IMR-90 (cell line): ENCODE results near the gene LBH. TPM values are rescaled to one million over a fixed set of nuclear protein-coding genes. Genes with fewer than 3 reads are reported as not detected.

Source experiments
- ATAC-seq: fragments of 200-7000 bp; cut with Tn5 transposase; 2 replicates; pipeline ENCODE4 v1.9.1; 2020; ENCODE audit warnings: low read depth, mild to moderate bottlenecking, moderate library complexity
- BruUV-seq: library from RNA; stranded (reverse); fragments of 400-500 nt; replicated peaks from 2 replicates; lab custom pipeline; 2021; lab: Mats Ljungman, UMichigan
- CTCF ChIA-PET: fragments of 300-600 bp; formaldehyde crosslinking; extraction: SDS; loops from one replicate; lab custom pipeline; 2021; ENCODE audit warnings: antibody characterized with exemption; lab: Yijun Ruan, JAX
- POLR2A ChIA-PET: fragments of 300-600 bp; sonication (Branson Sonifier 250); formaldehyde crosslinking; loops from one replicate; lab custom pipeline; 2022; ENCODE audit warnings: antibody characterized with exemption; ENCODE audit not compliant: unreplicated experiment; lab: Charles Lee
- DNase-seq: peaks from one replicate; pipeline ENCODE4 v3.0.0; 2013
- H2AFZ ChIP-seq: replicated peaks from 2 replicates; pipeline ENCODE3; 2013; ENCODE audit warnings: low read length, mild to moderate bottlenecking; ENCODE audit not compliant: poor library complexity
- H2AK5ac ChIP-seq: 2 replicates; pipeline ENCODE4 v1.6.1; 2013; ENCODE audit warnings: low read depth, low read length, inconsistent platforms
- H2AK9ac ChIP-seq: replicated peaks from 2 replicates; pipeline ENCODE3; 2013; ENCODE audit warnings: mild to moderate bottlenecking, low read depth, low read length, moderate library complexity; ENCODE audit not compliant: poor library complexity
- H2BK120ac ChIP-seq: 2 replicates; pipeline ENCODE4 v1.6.1; 2013; ENCODE audit warnings: low read depth, low read length, inconsistent platforms
- H2BK15ac ChIP-seq: 3 replicates; pipeline ENCODE4 v1.6.1; 2013; ENCODE audit warnings: low read depth, low read length, inconsistent platforms
- H2BK20ac ChIP-seq: 2 replicates; pipeline ENCODE4 v1.6.1; 2013; ENCODE audit warnings: low read depth, mild to moderate bottlenecking, inconsistent platforms, low read length, moderate library complexity
- H2BK5ac ChIP-seq: 2 replicates; pipeline ENCODE4 v1.6.1; 2013; ENCODE audit warnings: mild to moderate bottlenecking, low read depth, low read length, inconsistent platforms; ENCODE audit not compliant: poor library complexity, severe bottlenecking
- H3K14ac ChIP-seq: replicated peaks from 2 replicates; pipeline ENCODE4 v1.6.1; 2013; ENCODE audit warnings: low read depth, low read length, inconsistent platforms
- H3K18ac ChIP-seq: 2 replicates; pipeline ENCODE4 v1.6.1; 2013; ENCODE audit warnings: low read depth, low read length, control low read depth
- H3K23ac ChIP-seq: 2 replicates; pipeline ENCODE4 v1.6.1; 2013; ENCODE audit warnings: low read depth, low read length, inconsistent platforms
- H3K27ac ChIP-seq: 2 replicates; pipeline ENCODE4 v1.5.1; 2013; ENCODE audit warnings: mild to moderate bottlenecking, control low read depth, low read length; ENCODE audit not compliant: insufficient read depth
- H3K27me3 ChIP-seq: 2 replicates; pipeline ENCODE4 v1.6.1; 2013; ENCODE audit warnings: low read length; ENCODE audit not compliant: control insufficient read depth, insufficient read depth
- H3K36me3 ChIP-seq: 2 replicates; pipeline ENCODE4 v1.6.1; 2013; ENCODE audit warnings: low read length, mixed read lengths; ENCODE audit not compliant: control insufficient read depth, insufficient read depth
- H3K4ac ChIP-seq: 2 replicates; pipeline ENCODE4 v1.6.1; 2013; ENCODE audit warnings: low read depth, low read length, inconsistent platforms
- H3K4me1 ChIP-seq: 2 replicates; pipeline ENCODE4 v1.6.1; 2013; ENCODE audit warnings: low read length, mixed read lengths; ENCODE audit not compliant: control insufficient read depth, insufficient read depth
- H3K4me2 ChIP-seq: 2 replicates; pipeline ENCODE4 v1.6.1; 2013; ENCODE audit warnings: low read depth, mild to moderate bottlenecking, control low read depth, low read length, moderate library complexity
- H3K4me3 ChIP-seq: 2 replicates; pipeline ENCODE4 v1.5.1; 2013; ENCODE audit warnings: low read depth, mild to moderate bottlenecking, control low read depth, low read length, moderate library complexity; ENCODE audit not compliant: insufficient read depth
- H3K56ac ChIP-seq: 2 replicates; pipeline ENCODE4 v1.6.1; 2013; ENCODE audit warnings: low read length, inconsistent platforms; ENCODE audit not compliant: insufficient read depth; ENCODE audit errors: extremely low read depth
- H3K79me1 ChIP-seq, 2 experiments: 2 replicates each; pipeline ENCODE4 v1.6.1; 2013; ENCODE audit warnings: low read length in 2 of 2, inconsistent platforms in 1 of 2, low read depth in 1 of 2
- H3K9ac ChIP-seq: 2 replicates; pipeline ENCODE4 v1.6.1; 2013; ENCODE audit warnings: low read depth, low read length, control low read depth
- H3K9me1 ChIP-seq: 2 replicates; pipeline ENCODE4 v1.6.1; 2013; ENCODE audit warnings: low read length, inconsistent platforms; ENCODE audit not compliant: insufficient read depth
- H3K9me3 ChIP-seq: 2 replicates; pipeline ENCODE4 v1.6.1; 2013; ENCODE audit warnings: low read length; ENCODE audit not compliant: control insufficient read depth, insufficient read depth
- H4K20me1 ChIP-seq: 2 replicates; pipeline ENCODE4 v1.6.1; 2013; ENCODE audit warnings: low read length, inconsistent platforms; ENCODE audit not compliant: insufficient read depth
- H4K5ac ChIP-seq: 2 replicates; pipeline ENCODE4 v1.6.1; 2013; ENCODE audit warnings: mild to moderate bottlenecking, low read depth, low read length, control low read depth
- H4K8ac ChIP-seq, 2 experiments: 2 replicates each; pipeline ENCODE4 v1.6.1; 2013; ENCODE audit warnings: low read depth in 2 of 2, low read length in 2 of 2, control low read depth in 1 of 2, inconsistent platforms in 1 of 2
- H4K91ac ChIP-seq: 2 replicates; pipeline ENCODE4 v1.6.1; 2013; ENCODE audit warnings: low read depth, low read length, inconsistent platforms; ENCODE audit not compliant: insufficient read depth
- FOS ChIP-seq: fragments of 150-350 bp; IDR thresholded peaks from 2 replicates; pipeline ENCODE4 v1.6.1; 2016; ENCODE audit warnings: low read depth, low read length
- POLR2A ChIP-seq: IDR thresholded peaks from 2 replicates; pipeline ENCODE4 v1.6.1; 2012; ENCODE audit warnings: mild to moderate bottlenecking, low read depth, low read length
- RAD21 ChIP-seq: IDR thresholded peaks from 2 replicates; pipeline ENCODE4 v1.6.1; 2012; ENCODE audit warnings: low read length, improper control_type of control experiment
- RCOR1 ChIP-seq: IDR thresholded peaks from 2 replicates; pipeline ENCODE4 v1.6.1; 2012; ENCODE audit warnings: mild to moderate bottlenecking, low read length, improper control_type of control experiment; ENCODE audit not compliant: insufficient replicate concordance
- RFX5 ChIP-seq: IDR thresholded peaks from 2 replicates; pipeline ENCODE4 v1.8.0; 2012; ENCODE audit warnings: low read depth, mild to moderate bottlenecking, low read length, moderate library complexity
- SMC3 ChIP-seq: fragments of 150-350 bp; IDR thresholded peaks from 2 replicates; pipeline ENCODE4 v1.6.1; 2016; ENCODE audit warnings: low read depth, mild to moderate bottlenecking, antibody characterized with exemption, low read length, moderate library complexity
- WGBS, 2 experiments: methylation state at CpG; one replicate each; pipeline versions ENCODE4 v1.1.5 to v1.1.7; 2013; ENCODE audit warnings: missing lambda C conversion rate in 2 of 2; ENCODE audit not compliant: insufficient read length in 1 of 2; ENCODE audit errors: extremely low coverage in 2 of 2; 5-methylcytosine and 5-hydroxymethylcytosine counted together
- dilution Hi-C: fragments of 300-500 bp; cut with HindIII; formaldehyde crosslinking; loops from one replicate; pipeline ENCODE4 v1.14.3; 2018; ENCODE audit warnings: low sequenced_read_pairs; ENCODE audit not compliant: unreplicated experiment
- in situ Hi-C: fragments of 300-500 bp; cut with MboI; formaldehyde crosslinking; loops from 3 replicates; pipeline ENCODE4 v1.14.3; 2019; ENCODE audit warnings: low sequenced_read_pairs, inconsistent platforms, mixed read lengths
- intact Hi-C: fragments of 100-400 bp; cut with micrococcal nuclease; formaldehyde crosslinking; loops from 2 replicates; pipeline ENCODE4 v1.10.0; 2022
- polyA plus RNA-seq, 3 experiments: library from polyadenylated mRNA; depleted of rRNA; stranded (reverse); fragments of >200 nt; gene quantifications; 2 replicates each; pipeline ENCODE4 v1.2.3, GENCODE V29; 2012; ENCODE audit warnings: low replicate concordance in 1 of 3
- total RNA-seq: library from RNA; depleted of rRNA; stranded (reverse); fragments of >200 nt; gene quantifications from 2 replicates; pipeline ENCODE4 v1.2.3, GENCODE V29; 2012

The LBH gene
- total and polyA plus RNA-seq, 2 of the 4 experiments (the other 2 are of a cell fraction) = 158 to 202 TPM

- no CpG with 5 or more reads among the region's 1 CpG for WGBS, 2 experiments
- no peak overlapping the region for H4K91ac ChIP-seq
- intact Hi-C loops = no loop called here
- H4K5ac ChIP-seq = no peak overlapping the region
- H3K18ac ChIP-seq = no peak overlapping the region
- ChIA-PET CTCF (interaction anchor here (1.3 kb wide), 1 partner anchor 506 kb away, joined by 3 read pairs; no protein-coding TSS in a partner anchor), POLR2A (no interaction called here)
- H2AK9ac ChIP-seq = no peak overlapping the region
- 0 out of 2 replicates have a peak, but pooled peaks cover 3% of the 10 kb centered on the region for H3K27me3 ChIP-seq
- ATAC-seq (no peak), DNase-seq (no peak)
- H2AFZ ChIP-seq = no peak overlapping the region
- no peak overlapping the region for H2BK20ac ChIP-seq
- dilution Hi-C loops = no loop called here
- H2BK5ac ChIP-seq = no peak overlapping the region
- H2BK120ac ChIP-seq = no peak overlapping the region
- no peak overlapping the region for H3K27ac ChIP-seq
- H3K4ac ChIP-seq = no peak overlapping the region
- TF ChIP-seq SMC3 = no peak
- TF ChIP-seq RAD21 = no peak
- no peak for TF ChIP-seq RCOR1
- no peak for TF ChIP-seq POLR2A
- no peak for TF ChIP-seq FOS
- TF ChIP-seq RFX5 = no peak
- H4K20me1 ChIP-seq = no peaks in the 10 kb centered on the region
- BruUV-seq = no TSS peak
- H3K9me1 ChIP-seq = no peaks in the 10 kb centered on the region
- H3K79me1 ChIP-seq = no peaks in the 10 kb centered on the region
- no peak overlapping the region for H3K9ac ChIP-seq
- H4K8ac ChIP-seq = no peak overlapping the region
- peaks cover 2% of the 10 kb centered on the region; the same call in 1 of the 2 replicates for H3K4me1 ChIP-seq
- no peak overlapping the region for H3K23ac ChIP-seq
- in situ Hi-C loops = loop anchor here (25.0 kb wide), 1 partner anchor 657 kb away; no protein-coding TSS in a partner anchor
- H2AK5ac ChIP-seq = no peak overlapping the region
- H3K4me3 ChIP-seq = no peak overlapping the region
- H3K14ac ChIP-seq = no peak overlapping the region
- H3K4me2 ChIP-seq = no peak overlapping the region
- H3K36me3 ChIP-seq = no peaks in the 10 kb centered on the region
- no peak overlapping the region for H2BK15ac ChIP-seq
- H3K9me3 ChIP-seq = no peaks in the 10 kb centered on the region
- H3K56ac ChIP-seq = no peak overlapping the region
Measured at GRCh38 chr2:30205456-30205855, 25.9 kb upstream of the LBH start.
